ENCODE data around the gene MTCL3.

The MTCL3 gene

DNA sequence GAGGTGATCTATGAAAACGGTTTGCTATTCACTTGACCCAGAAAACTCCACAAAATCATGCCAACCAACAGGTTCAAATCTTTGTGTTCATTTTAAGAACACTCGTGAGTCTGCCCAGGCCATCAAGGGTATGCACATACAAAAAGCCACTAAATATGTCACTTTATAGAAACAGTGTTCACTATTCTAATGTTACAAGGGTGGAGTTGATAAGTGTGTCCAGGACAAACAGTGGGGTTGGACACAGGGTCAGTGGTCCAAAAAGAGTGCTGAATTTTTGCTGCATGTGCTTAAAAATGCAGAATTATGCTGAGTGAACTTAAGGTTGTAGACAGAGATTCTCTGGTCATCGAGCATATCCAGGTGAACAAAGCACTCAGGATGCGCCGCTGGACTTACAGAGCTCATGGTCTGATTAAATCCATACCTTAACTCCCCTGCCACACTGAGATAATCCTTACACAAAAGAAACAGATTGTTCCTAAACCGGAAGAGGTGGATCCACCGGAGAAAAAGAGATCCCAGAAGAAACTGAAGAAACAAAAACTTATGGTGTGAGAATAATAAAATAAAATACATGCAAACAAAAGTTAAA, 83.4 kb downstream of the MTCL3 start:
- Mint-ChIP-seq H3K4me3 (no peak overlapping the region), H3K9me3 (peaks cover 5% of the 10 kb centered on the region), H3K27me3 (ENCODE audit: low read depth) (no peaks in the 10 kb centered on the region), H3K36me3 (no peaks in the 10 kb centered on the region), H3K4me1 (no peaks in the 10 kb centered on the region), H3K27ac (no peak overlapping the region)
- TF ChIP-seq CREB1 (CRISPR knock-in tag; IDR thresholded peaks at IDR 0.05) (no peak), ESRRA (CRISPR knock-in tag; IDR thresholded peaks at IDR 0.05; ENCODE audit: borderline replicate concordance) (no peak), ZNF671 (CRISPR knock-in tag; IDR thresholded peaks at IDR 0.05) (no peak), ATF1 (CRISPR knock-in tag; IDR thresholded peaks at IDR 0.05) (no peak), NFATC4 (CRISPR knock-in tag; IDR thresholded peaks at IDR 0.05) (no peak), MYBL2 (CRISPR knock-in tag; IDR thresholded peaks at IDR 0.05) (no peak), HMGA2 (CRISPR knock-in tag; IDR thresholded peaks at IDR 0.05) (no peak), ELF4 (CRISPR knock-in tag; IDR thresholded peaks at IDR 0.05; ENCODE audit: low read depth) (no peak)
- TF ChIP-seq, protein P1, sequence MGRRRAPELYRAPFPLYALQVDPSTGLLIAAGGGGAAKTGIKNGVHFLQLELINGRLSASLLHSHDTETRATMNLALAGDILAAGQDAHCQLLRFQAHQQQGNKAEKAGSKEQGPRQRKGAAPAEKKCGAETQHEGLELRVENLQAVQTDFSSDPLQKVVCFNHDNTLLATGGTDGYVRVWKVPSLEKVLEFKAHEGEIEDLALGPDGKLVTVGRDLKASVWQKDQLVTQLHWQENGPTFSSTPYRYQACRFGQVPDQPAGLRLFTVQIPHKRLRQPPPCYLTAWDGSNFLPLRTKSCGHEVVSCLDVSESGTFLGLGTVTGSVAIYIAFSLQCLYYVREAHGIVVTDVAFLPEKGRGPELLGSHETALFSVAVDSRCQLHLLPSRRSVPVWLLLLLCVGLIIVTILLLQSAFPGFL (CRISPR knock-in tag; IDR thresholded peaks at IDR 0.05; ENCODE audit: borderline replicate concordance) = no peak
- TF ChIP-seq, protein P2, sequence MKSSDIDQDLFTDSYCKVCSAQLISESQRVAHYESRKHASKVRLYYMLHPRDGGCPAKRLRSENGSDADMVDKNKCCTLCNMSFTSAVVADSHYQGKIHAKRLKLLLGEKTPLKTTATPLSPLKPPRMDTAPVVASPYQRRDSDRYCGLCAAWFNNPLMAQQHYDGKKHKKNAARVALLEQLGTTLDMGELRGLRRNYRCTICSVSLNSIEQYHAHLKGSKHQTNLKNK (CRISPR knock-in tag; IDR thresholded peaks at IDR 0.05) = no peak
- TF ChIP-seq, protein P3, sequence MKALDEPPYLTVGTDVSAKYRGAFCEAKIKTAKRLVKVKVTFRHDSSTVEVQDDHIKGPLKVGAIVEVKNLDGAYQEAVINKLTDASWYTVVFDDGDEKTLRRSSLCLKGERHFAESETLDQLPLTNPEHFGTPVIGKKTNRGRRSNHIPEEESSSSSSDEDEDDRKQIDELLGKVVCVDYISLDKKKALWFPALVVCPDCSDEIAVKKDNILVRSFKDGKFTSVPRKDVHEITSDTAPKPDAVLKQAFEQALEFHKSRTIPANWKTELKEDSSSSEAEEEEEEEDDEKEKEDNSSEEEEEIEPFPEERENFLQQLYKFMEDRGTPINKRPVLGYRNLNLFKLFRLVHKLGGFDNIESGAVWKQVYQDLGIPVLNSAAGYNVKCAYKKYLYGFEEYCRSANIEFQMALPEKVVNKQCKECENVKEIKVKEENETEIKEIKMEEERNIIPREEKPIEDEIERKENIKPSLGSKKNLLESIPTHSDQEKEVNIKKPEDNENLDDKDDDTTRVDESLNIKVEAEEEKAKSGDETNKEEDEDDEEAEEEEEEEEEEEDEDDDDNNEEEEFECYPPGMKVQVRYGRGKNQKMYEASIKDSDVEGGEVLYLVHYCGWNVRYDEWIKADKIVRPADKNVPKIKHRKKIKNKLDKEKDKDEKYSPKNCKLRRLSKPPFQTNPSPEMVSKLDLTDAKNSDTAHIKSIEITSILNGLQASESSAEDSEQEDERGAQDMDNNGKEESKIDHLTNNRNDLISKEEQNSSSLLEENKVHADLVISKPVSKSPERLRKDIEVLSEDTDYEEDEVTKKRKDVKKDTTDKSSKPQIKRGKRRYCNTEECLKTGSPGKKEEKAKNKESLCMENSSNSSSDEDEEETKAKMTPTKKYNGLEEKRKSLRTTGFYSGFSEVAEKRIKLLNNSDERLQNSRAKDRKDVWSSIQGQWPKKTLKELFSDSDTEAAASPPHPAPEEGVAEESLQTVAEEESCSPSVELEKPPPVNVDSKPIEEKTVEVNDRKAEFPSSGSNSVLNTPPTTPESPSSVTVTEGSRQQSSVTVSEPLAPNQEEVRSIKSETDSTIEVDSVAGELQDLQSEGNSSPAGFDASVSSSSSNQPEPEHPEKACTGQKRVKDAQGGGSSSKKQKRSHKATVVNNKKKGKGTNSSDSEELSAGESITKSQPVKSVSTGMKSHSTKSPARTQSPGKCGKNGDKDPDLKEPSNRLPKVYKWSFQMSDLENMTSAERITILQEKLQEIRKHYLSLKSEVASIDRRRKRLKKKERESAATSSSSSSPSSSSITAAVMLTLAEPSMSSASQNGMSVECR (CRISPR knock-in tag; IDR thresholded peaks at IDR 0.05; ENCODE audit: borderline replicate concordance) = no peak
- TF ChIP-seq, protein P4, sequence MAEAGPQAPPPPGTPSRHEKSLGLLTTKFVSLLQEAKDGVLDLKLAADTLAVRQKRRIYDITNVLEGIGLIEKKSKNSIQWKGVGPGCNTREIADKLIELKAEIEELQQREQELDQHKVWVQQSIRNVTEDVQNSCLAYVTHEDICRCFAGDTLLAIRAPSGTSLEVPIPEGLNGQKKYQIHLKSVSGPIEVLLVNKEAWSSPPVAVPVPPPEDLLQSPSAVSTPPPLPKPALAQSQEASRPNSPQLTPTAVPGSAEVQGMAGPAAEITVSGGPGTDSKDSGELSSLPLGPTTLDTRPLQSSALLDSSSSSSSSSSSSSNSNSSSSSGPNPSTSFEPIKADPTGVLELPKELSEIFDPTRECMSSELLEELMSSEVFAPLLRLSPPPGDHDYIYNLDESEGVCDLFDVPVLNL (CRISPR knock-in tag; IDR thresholded peaks at IDR 0.05; ENCODE audit: borderline replicate concordance, low read depth) = no peak
- TF ChIP-seq, protein P5, sequence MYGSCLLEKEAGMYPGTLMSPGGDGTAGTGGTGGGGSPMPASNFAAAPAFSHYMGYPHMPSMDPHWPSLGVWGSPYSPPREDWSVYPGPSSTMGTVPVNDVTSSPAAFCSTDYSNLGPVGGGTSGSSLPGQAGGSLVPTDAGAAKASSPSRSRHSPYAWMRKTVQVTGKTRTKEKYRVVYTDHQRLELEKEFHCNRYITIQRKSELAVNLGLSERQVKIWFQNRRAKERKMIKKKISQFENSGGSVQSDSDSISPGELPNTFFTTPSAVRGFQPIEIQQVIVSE (CRISPR knock-in tag; IDR thresholded peaks at IDR 0.05; ENCODE audit: borderline replicate concordance) = no peak
- TF ChIP-seq, protein P6, sequence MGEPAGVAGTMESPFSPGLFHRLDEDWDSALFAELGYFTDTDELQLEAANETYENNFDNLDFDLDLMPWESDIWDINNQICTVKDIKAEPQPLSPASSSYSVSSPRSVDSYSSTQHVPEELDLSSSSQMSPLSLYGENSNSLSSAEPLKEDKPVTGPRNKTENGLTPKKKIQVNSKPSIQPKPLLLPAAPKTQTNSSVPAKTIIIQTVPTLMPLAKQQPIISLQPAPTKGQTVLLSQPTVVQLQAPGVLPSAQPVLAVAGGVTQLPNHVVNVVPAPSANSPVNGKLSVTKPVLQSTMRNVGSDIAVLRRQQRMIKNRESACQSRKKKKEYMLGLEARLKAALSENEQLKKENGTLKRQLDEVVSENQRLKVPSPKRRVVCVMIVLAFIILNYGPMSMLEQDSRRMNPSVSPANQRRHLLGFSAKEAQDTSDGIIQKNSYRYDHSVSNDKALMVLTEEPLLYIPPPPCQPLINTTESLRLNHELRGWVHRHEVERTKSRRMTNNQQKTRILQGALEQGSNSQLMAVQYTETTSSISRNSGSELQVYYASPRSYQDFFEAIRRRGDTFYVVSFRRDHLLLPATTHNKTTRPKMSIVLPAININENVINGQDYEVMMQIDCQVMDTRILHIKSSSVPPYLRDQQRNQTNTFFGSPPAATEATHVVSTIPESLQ (CRISPR knock-in tag; IDR thresholded peaks at IDR 0.05) = no peak
- ChIA-PET POLR2A (no interaction called here), CTCF (interaction anchor here (1.0 kb wide), 1 partner anchor 15 kb away, joined by 3 read pairs; no protein-coding TSS in a partner anchor)
- DNase-seq (ENCODE audit: low spot score) (no peak), ATAC-seq (no peak)

DNA sequence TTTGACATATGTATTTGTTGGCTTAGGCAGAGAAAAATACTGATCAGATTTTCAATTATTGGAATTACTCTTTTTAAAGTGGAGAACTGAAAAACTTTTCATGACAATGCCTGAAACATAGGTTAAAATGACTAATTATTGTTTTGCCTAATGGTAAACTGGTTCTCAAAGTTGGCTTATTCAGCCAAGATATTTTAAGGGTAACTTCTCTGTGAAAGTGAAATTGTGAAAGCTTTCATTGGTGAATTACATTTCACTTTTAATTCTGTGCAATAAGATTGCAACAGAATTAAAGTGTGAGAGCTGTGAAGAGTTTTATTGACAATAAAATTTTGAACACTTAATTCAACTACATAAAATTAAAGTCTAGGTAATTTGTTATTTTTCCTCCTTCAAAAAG, 84.5 kb downstream of the MTCL3 start:
- no peaks in the 10 kb centered on the region for H3K4me1 Mint-ChIP-seq
- POLR2A ChIA-PET = no interaction called here
- TF ChIP-seq GRHL2 (CRISPR knock-in tag; IDR thresholded peaks at IDR 0.05; ENCODE audit: insufficient replicate concordance, severe bottlenecking) (no peak), JUN (CRISPR knock-in tag; IDR thresholded peaks at IDR 0.05) (no peak), GABPB1 (CRISPR knock-in tag; IDR thresholded peaks at IDR 0.05) (no peak)
- TF ChIP-seq, protein P7, sequence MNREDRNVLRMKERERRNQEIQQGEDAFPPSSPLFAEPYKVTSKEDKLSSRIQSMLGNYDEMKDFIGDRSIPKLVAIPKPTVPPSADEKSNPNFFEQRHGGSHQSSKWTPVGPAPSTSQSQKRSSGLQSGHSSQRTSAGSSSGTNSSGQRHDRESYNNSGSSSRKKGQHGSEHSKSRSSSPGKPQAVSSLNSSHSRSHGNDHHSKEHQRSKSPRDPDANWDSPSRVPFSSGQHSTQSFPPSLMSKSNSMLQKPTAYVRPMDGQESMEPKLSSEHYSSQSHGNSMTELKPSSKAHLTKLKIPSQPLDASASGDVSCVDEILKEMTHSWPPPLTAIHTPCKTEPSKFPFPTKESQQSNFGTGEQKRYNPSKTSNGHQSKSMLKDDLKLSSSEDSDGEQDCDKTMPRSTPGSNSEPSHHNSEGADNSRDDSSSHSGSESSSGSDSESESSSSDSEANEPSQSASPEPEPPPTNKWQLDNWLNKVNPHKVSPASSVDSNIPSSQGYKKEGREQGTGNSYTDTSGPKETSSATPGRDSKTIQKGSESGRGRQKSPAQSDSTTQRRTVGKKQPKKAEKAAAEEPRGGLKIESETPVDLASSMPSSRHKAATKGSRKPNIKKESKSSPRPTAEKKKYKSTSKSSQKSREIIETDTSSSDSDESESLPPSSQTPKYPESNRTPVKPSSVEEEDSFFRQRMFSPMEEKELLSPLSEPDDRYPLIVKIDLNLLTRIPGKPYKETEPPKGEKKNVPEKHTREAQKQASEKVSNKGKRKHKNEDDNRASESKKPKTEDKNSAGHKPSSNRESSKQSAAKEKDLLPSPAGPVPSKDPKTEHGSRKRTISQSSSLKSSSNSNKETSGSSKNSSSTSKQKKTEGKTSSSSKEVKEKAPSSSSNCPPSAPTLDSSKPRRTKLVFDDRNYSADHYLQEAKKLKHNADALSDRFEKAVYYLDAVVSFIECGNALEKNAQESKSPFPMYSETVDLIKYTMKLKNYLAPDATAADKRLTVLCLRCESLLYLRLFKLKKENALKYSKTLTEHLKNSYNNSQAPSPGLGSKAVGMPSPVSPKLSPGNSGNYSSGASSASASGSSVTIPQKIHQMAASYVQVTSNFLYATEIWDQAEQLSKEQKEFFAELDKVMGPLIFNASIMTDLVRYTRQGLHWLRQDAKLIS (CRISPR knock-in tag; IDR thresholded peaks at IDR 0.05; ENCODE audit: borderline replicate concordance) = no peak
- TF ChIP-seq, protein P6 (CRISPR knock-in tag; IDR thresholded peaks at IDR 0.05) = no peak

More for the DNA sequence above, 84.5 kb downstream of the MTCL3 start:
- Mint-ChIP-seq H3K27me3 (ENCODE audit: low read depth) (no peaks in the 10 kb centered on the region), H3K9me3 (peaks cover 11% of the 10 kb centered on the region), H3K27ac (no peak overlapping the region), H3K4me3 (no peak overlapping the region), H3K36me3 (no peaks in the 10 kb centered on the region)
- ATAC-seq (no peak), DNase-seq (ENCODE audit: low spot score) (no peak)
- CTCF ChIA-PET = interaction anchor here (0.6 kb wide), 1 partner anchor 143 kb away, joined by 5 read pairs; no protein-coding TSS in a partner anchor
